ENCODE results near the gene ALDH5A1. TPM values are rescaled to one million over a fixed set of nuclear protein-coding genes. Genes with fewer than 3 reads are reported as not detected.

ALDH5A1 gene
- total and polyA plus RNA-seq, 10 of the 15 experiments (the other 5 are each of a cell fraction or from before 2014, with no cell fraction given): 2.6 to 13.8 (median 9.3) TPM

DNA sequence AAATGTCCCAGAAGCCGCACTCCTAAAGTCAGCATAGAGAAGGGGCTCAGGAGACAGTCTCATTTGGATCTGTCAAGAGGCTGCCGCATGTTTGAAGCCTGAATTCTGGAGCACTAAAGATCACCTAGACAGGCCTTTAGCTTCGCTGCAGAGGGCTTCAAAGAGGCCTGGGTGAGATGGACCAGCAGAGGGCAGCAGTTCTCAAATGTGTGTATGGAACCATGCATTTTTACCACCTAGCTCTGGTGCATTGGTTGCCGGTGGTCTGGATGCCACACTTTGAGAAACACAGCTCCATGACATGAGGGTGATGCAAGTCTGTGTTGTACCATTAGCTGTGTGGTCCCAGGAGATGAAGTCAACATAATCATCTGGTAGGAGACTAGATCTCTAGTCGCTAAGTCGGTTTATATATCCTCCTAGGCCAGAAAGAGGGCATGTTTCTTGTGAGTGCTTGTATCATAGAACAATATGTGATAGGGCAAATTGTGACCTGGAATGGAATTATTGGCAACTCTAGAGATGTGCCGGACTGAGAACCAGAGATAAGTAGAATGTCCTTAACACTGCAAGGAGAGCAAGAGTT is 86.4 kb downstream of the ALDH5A1 start:
- FAIRE-seq: peak; percentile 98
- Histone ChIP-seq H2AFZ (ENCODE audit: control insufficient read depth, low read depth, low read length) (no peak overlapping the region), H3K4me2 (ENCODE audit: control insufficient read depth, insufficient read depth) (no peak overlapping the region), H3K9ac (ENCODE audit: control insufficient read depth, insufficient read depth, low read length) (no peak overlapping the region), H3K4me1 (ENCODE audit: control insufficient read depth, insufficient read depth, low read length) (no peaks in the 10 kb centered on the region), H3K36me3 (ENCODE audit: control insufficient read depth in 2 of 2, insufficient read depth in 2 of 2, low read length in 1 of 2) (no peaks in the 10 kb centered on the region), H3K27ac (ENCODE audit: control insufficient read depth, insufficient read depth) (no peak overlapping the region), H3K4me3 (no peak overlapping the region), H3K79me2 (ENCODE audit: control insufficient read depth, insufficient read depth, low read length) (no peaks in the 10 kb centered on the region), H4K20me1 (ENCODE audit: control insufficient read depth, insufficient read depth) (no peaks in the 10 kb centered on the region), H3K9me3 (replicated peaks; ENCODE audit: control insufficient read depth, insufficient read depth, low read length) (no peaks in the 10 kb centered on the region), H3K27me3 (replicated peaks in 1 of 2; ENCODE audit: control insufficient read depth in 2 of 2, insufficient read depth in 2 of 2, low read length in 1 of 2) (no peaks in the 10 kb centered on the region)
- intact Hi-C loops (cut with micrococcal nuclease; ENCODE audit: unreplicated experiment): loop anchor here (1.0 to 5.0 kb wide), 4 partner anchors 114 to 299 kb away; no protein-coding TSS in a partner anchor
- WGBS (ENCODE audit: insufficient coverage, insufficient replicate concordance, low lambda C conversion rate, missing lambda C conversion rate): 27% methylated on average over 7 of the region's 7 CpGs
- POLR2A ChIA-PET: interaction anchor here (0.9 to 1.2 kb wide), 2 partner anchors 118 to 141 kb away, joined by 3 to 6 read pairs; no protein-coding TSS in a partner anchor
- no peak for DNase-seq (ENCODE audit: low read depth, low spot score)
- ATAC-seq: peak; percentile 97
- CTCF ChIA-PET: interaction anchor here (0.6 to 8.9 kb wide), 66 partner anchors 7 to 490 kb away, joined by 3 to 118 read pairs (median 5); partner anchors contain the start of genes ACOT13, ALDH5A1, C6orf62 and GMNN
- in situ Hi-C loops (cut with MboI): loop anchor here (5.0 to 10.0 kb wide), 2 partner anchors 116 to 434 kb away; no protein-coding TSS in a partner anchor
- no TSS peak for BruUV-seq (replicated peaks)
- RAD21 ChIA-PET (ENCODE audit: unreplicated experiment): interaction anchor here (0.7 to 2.2 kb wide), 22 partner anchors 9 to 490 kb away, joined by 3 to 15 read pairs (median 4); partner anchors contain the start of genes ALDH5A1 and KIAA0319
- SMC1A ChIA-PET (ENCODE audit: uncharacterized antibody, unreplicated experiment): interaction anchor here (0.7 to 4.0 kb wide), 29 partner anchors 9 to 489 kb away, joined by 3 to 34 read pairs (median 5); partner anchors contain the start of genes ACOT13, ALDH5A1, C6orf62 and GMNN
- TF ChIP-seq IRF3 (IDR thresholded peaks at IDR 0.05) (no peak), ESRRA (IDR thresholded peaks at IDR 0.05; ENCODE audit: low read length) (no peak), RAD51 (IDR thresholded peaks at IDR 0.05) (no peak), POU2F2 (IDR thresholded peaks at IDR 0.05; ENCODE audit: borderline replicate concordance, low read depth, low read length) (no peak), NR2C1 (IDR thresholded peaks at IDR 0.05) (no peak), IKZF2 (IDR thresholded peaks at IDR 0.05) (no peak), ASH2L (IDR thresholded peaks at IDR 0.05; ENCODE audit: borderline replicate concordance, low read depth) (no peak), RUNX3 (IDR thresholded peaks at IDR 0.05; ENCODE audit: low read length) (no peak), SIX5 (IDR thresholded peaks at IDR 0.05; ENCODE audit: low read depth, low read length, severe bottlenecking) (no peak), KAT2A (conservative IDR thresholded peaks at IDR 0.05; ENCODE audit: control insufficient read depth, low read depth, low read length) (no peak), LARP7 (IDR thresholded peaks at IDR 0.05) (no peak), BRCA1 (IDR thresholded peaks at IDR 0.05; ENCODE audit: low read depth, low read length) (no peak), YY1 (IDR thresholded peaks at IDR 0.05; ENCODE audit: low read depth, low read length) (peak; percentile 54; the same call in 1 of the 2 replicates), RAD21 (IDR thresholded peaks at IDR 0.05; ENCODE audit: insufficient read depth, low read depth, low read length) (peak; percentile 73), SKIL (IDR thresholded peaks at IDR 0.05; ENCODE audit: low read depth, poor library complexity, severe bottlenecking) (no peak), SMC3 (IDR thresholded peaks at IDR 0.05; ENCODE audit: borderline replicate concordance, low read length) (peak; percentile 86)
- TF ChIP-seq, protein P1, sequence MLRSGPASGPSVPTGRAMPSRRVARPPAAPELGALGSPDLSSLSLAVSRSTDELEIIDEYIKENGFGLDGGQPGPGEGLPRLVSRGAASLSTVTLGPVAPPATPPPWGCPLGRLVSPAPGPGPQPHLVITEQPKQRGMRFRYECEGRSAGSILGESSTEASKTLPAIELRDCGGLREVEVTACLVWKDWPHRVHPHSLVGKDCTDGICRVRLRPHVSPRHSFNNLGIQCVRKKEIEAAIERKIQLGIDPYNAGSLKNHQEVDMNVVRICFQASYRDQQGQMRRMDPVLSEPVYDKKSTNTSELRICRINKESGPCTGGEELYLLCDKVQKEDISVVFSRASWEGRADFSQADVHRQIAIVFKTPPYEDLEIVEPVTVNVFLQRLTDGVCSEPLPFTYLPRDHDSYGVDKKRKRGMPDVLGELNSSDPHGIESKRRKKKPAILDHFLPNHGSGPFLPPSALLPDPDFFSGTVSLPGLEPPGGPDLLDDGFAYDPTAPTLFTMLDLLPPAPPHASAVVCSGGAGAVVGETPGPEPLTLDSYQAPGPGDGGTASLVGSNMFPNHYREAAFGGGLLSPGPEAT (IDR thresholded peaks at IDR 0.05; ENCODE audit: low read depth): no peak
- TF ChIP-seq, protein P2, sequence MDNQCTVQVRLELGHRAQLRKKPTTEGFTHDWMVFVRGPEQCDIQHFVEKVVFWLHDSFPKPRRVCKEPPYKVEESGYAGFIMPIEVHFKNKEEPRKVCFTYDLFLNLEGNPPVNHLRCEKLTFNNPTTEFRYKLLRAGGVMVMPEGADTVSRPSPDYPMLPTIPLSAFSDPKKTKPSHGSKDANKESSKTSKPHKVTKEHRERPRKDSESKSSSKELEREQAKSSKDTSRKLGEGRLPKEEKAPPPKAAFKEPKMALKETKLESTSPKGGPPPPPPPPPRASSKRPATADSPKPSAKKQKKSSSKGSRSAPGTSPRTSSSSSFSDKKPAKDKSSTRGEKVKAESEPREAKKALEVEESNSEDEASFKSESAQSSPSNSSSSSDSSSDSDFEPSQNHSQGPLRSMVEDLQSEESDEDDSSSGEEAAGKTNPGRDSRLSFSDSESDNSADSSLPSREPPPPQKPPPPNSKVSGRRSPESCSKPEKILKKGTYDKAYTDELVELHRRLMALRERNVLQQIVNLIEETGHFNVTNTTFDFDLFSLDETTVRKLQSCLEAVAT (IDR thresholded peaks at IDR 0.05): no peak
